Measurements from ENCODE around the gene RNF138.

- TF ChIP-seq CTCF (optimal IDR thresholded peaks at IDR 0.05 in 1 of 3, IDR thresholded peaks at IDR 0.05 in 1 of 3, conservative IDR thresholded peaks at IDR 0.05 in 1 of 3; ENCODE audit: extremely low read depth in 1 of 3, insufficient read depth in 2 of 3, low read length in 3 of 3), result no peak
- TF ChIP-seq EZH2 (IDR thresholded peaks at IDR 0.05; ENCODE audit: low read length), result no peak
Measured at GRCh38 chr18:32081881-32082280, 9.8 kb upstream of the RNF138 start.
